ENCODE results near the gene TP53I13. TPM values are rescaled to one million over a fixed set of nuclear protein-coding genes. Genes with fewer than 3 reads are reported as not detected.

Gene TP53I13
- total RNA-seq, 2 donors from 2014 or later: 48.8 to 67.0 TPM

GRCh38 chr17:29546085-29546484, 22.4 kb upstream of the TP53I13 start:
- no peak for TF ChIP-seq CTCF (IDR thresholded peaks at IDR 0.05)
- Histone ChIP-seq H3K4me1 (peaks cover 0 to 8% of the 10 kb centered on the region in 2 donors), H3K36me3 (peaks cover 23% of the 10 kb centered on the region), H3K27me3 (no peaks in the 10 kb centered on the region), H3K4me3 (no peak overlapping the region), H3K27ac (no peak overlapping the region), H3K9me3 (no peaks in the 10 kb centered on the region)
- no peak for DNase-seq (ENCODE audit: low spot score)

- H3K27me3 ChIP-seq: no peaks in the 10 kb centered on the region
- no peak overlapping the region for H3K27ac ChIP-seq
- H3K4me3 ChIP-seq: no peak overlapping the region
- DNase-seq (ENCODE audit: low spot score): no peak
- peaks cover 0 to 8% of the 10 kb centered on the region in 2 donors for H3K4me1 ChIP-seq
- TF ChIP-seq CTCF (IDR thresholded peaks at IDR 0.05): no peak
- no peaks in the 10 kb centered on the region for H3K9me3 ChIP-seq
- peaks cover 18% of the 10 kb centered on the region for H3K36me3 ChIP-seq
Measured at GRCh38 chr17:29546830-29547229, 21.7 kb upstream of the TP53I13 start.

- no peak overlapping the region for H3K27ac ChIP-seq
- DNase-seq (ENCODE audit: low spot score): no peak
Measured at GRCh38 chr17:29549177-29549923, 19.2 kb upstream of the TP53I13 start.

GRCh38 chr17:29555840-29556239, 12.7 kb upstream of the TP53I13 start:
- DNase-seq (ENCODE audit: low spot score): no peak
- no peaks in the 10 kb centered on the region for H3K9me3 ChIP-seq
- no peak overlapping the region for H3K4me3 ChIP-seq
- H3K27me3 ChIP-seq: no peaks in the 10 kb centered on the region
- no peaks in the 10 kb centered on the region for H3K36me3 ChIP-seq
- TF ChIP-seq CTCF (IDR thresholded peaks at IDR 0.05): no peak
- no peaks in the 10 kb centered on the region for H3K4me1 ChIP-seq
- no peak overlapping the region for H3K27ac ChIP-seq

More at GRCh38 chr17:29549177-29549923, 19.2 kb upstream of the TP53I13 start:
- Histone ChIP-seq H3K36me3 (no peaks in the 10 kb centered on the region), H3K4me3 (no peak overlapping the region), H3K4me1 (peaks cover 0 to 8% of the 10 kb centered on the region in 2 donors), H3K27me3 (no peaks in the 10 kb centered on the region), H3K9me3 (no peaks in the 10 kb centered on the region)
- no peak for TF ChIP-seq CTCF (IDR thresholded peaks at IDR 0.05)

- Histone ChIP-seq H3K4me3 (no peak overlapping the region), H3K27me3 (no peaks in the 10 kb centered on the region), H3K36me3 (no peaks in the 10 kb centered on the region), H3K9me3 (no peaks in the 10 kb centered on the region), H3K4me1 (peaks cover 0 to 11% of the 10 kb centered on the region in 2 donors), H3K27ac (no peak overlapping the region)
- DNase-seq (ENCODE audit: low spot score): no peak
- TF ChIP-seq CTCF (IDR thresholded peaks at IDR 0.05): no peak
Measured at GRCh38 chr17:29557085-29557738, 11.3 kb upstream of the TP53I13 start.

Data from right atrium auricular region (tissue), 2 donors.